DOHH2 (cell line): ENCODE measurements around the gene EPS8L2.

Source experiments
- EZH2phosphoT487 ChIP-seq: fragments of 200-600 bp; sonication (generic); IDR thresholded peaks from 2 replicates; pipeline ENCODE4 v1.6.1; 2017; ENCODE audit warnings: borderline replicate concordance, mild to moderate bottlenecking, antibody characterized with exemption, low read length, moderate library complexity, mixed read lengths
- TF ChIP-seq, protein P1 (sequence below): fragments of 200-600 bp; sonication (generic); IDR thresholded peaks from one replicate; pipeline ENCODE4 v1.5.1; 2014; ENCODE audit warnings: antibody characterized with exemption, mild to moderate bottlenecking, low read depth, low read length; ENCODE audit not compliant: poor library complexity, severe bottlenecking

DNA sequence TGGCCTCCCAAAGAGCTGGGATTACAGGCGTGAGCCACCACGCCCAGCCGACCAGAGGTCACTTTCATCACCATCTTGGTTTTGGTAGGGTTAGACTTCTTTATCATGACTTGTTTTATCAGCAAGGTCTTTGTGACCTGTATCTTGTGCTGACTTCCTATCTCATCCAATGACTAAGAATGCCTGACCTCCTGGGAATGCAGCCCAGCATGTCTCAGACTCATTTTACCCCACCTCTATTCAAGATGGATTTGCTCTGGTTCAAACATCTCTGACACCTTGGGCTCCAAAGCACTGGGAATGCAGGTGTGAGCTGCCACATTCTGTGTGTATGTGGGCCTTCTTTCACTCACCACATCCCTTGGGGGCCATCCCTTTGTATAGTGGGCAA is 36.1 kb downstream of the EPS8L2 start:
- TF ChIP-seq, protein P1, sequence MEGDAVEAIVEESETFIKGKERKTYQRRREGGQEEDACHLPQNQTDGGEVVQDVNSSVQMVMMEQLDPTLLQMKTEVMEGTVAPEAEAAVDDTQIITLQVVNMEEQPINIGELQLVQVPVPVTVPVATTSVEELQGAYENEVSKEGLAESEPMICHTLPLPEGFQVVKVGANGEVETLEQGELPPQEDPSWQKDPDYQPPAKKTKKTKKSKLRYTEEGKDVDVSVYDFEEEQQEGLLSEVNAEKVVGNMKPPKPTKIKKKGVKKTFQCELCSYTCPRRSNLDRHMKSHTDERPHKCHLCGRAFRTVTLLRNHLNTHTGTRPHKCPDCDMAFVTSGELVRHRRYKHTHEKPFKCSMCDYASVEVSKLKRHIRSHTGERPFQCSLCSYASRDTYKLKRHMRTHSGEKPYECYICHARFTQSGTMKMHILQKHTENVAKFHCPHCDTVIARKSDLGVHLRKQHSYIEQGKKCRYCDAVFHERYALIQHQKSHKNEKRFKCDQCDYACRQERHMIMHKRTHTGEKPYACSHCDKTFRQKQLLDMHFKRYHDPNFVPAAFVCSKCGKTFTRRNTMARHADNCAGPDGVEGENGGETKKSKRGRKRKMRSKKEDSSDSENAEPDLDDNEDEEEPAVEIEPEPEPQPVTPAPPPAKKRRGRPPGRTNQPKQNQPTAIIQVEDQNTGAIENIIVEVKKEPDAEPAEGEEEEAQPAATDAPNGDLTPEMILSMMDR: no peak
- TF ChIP-seq EZH2phosphoT487: no peak
